Left lobe of liver (tissue), 2 donors: ENCODE measurements around the gene PPP1R15A. TPM values are rescaled to one million over a fixed set of nuclear protein-coding genes. Genes with fewer than 3 reads are reported as not detected.
"Not testable (repeated sequence)": the region's sequence is repeated elsewhere in the genome, so short reads cannot be mapped to it uniquely, and the experiment has no call there.

Experiments used
- ATAC-seq: fragments of 200-7000 bp; cut with Tn5 transposase; one replicate; pipeline ENCODE4 v1.9.1; 2020; ENCODE audit warnings: mild to moderate bottlenecking, moderate library complexity
- DNase-seq: peaks from one replicate; pipeline ENCODE4 v3.0.0-alpha.2; 2020; ENCODE audit warnings: low spot score
- total RNA-seq: library from RNA; stranded (reverse); gene quantifications from one replicate; pipeline ENCODE4 v1.2.1, GENCODE V29; 2021
- donor health status: DM: no; HTN: no; CAD: no; lungs with moderate emphysema.
- donor health status: DM: no; HTN: yes; CAD: no.

The PPP1R15A gene
- total RNA-seq, 1 donor from 2014 or later, result 5.7 TPM

DNA sequence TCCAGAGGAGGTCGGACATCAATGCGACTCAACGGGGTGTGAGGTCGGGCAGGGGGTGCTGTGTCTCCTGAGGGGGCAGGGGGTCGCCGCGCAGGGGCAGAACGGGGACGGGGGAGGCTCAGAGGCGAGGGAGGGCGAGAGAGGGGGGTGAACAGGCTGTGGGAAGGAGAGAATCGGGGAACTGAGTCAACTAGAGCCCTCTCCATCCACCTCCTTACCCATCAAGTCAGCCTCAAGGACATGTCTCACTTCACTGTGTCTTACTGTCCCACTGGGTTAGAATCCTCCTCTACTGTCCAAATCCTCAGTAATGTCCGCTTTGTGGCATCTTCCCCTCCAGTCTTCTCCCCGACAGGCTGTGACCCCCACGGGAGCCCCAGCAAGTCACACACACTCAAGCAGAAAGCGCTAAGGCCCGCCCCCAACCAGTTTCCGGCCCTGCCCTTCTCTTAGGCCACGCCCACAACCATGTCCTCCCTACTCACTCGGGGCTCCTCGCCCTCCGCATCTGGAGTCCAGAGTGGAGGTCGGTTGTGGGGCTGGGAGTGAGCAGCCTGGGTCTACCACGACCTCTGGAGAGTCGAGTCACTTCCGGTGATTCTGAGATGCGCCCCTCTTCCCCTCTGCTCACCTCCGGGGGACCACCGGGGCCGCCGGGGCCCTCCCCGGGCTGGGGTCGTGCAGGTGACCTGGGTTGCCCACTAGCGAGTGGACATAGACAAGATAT is 13.1 kb upstream of the PPP1R15A start:
- peak; percentile 15 for ATAC-seq

DNA sequence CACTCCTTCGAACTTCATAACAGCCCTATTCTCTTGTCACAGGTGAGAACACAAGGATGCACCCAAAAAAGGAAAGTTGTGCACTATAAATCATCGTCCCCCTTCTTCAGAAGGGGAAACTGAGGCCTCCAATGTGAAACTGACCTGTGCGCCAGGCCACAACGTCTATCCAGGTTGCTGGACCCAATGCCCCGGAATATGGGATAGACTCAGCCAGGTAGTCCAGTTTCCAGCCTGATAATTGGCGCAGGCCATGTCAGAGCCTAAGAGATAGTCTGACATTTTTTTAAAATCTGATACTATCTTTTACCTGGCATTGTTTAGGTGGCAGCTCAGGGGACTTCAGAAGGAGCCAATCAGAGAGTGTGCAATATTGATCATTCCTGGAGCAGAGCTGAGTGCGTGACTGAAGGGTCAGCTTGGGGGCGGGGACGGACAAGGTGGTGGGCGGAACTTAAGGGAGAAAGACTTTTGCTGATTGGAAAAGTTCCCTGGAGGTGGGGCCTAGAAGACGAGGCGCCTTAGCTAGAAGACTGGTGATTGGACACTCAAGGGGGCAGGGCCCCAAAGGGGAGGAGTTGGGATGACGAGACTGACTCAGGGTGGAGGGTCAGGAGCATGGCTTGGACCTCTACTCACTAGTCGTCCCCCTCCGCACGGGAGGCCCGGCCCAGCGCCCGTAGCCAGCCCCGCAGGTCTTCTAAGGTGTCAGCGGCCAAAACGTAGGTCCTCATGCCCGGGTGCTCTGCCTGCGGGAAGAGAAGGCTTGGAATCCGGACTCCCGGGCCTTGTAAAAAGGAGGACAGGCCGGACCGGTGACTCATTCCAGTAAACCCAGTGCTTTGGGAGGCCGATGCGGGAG is 12.3 kb upstream of the PPP1R15A start:
- DNase-seq (peak; percentile 67), ATAC-seq (peak; percentile 83)

More for the DNA sequence above, 13.1 kb upstream of the PPP1R15A start:
- no peak for DNase-seq

DNA sequence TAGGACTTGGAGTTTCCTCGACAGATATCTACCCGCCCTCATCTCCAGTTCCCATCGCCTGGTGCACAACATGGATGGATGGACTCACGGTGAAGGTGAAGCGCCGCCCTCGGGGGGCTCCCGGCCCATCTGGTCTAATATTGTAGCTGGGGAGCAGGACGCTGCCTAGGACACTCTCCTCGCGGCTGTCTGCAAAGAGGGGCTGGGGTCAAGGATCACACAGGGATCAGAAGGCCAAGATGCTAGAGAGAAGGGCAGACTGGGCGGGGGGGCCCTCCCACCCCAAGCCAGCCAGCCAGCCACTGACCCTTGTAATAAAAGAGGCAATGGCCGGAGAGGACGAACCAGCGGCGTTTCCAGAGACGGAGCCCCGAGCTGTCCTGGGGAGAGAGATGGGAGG is 10.9 kb upstream of the PPP1R15A start:
- ATAC-seq, result no peak
- DNase-seq, result no peak

DNA sequence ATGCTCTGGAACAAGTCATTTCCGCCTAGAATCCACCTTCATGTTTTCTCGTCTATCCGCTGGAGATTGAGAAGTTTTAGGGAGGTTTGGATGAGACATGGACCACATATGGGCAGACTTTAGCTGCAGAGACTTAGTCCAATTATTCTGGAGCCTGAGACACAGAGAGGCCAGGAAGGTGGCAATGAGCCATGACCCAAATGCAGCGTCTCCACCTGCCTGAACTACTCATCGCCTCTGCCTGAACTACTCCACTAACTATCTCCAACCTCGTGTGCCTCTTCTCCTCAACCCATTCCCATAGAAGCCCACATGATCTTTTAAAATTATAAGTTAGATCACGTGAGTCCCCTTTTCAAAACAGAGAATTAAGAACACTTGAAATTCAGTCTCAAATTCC is 9.4 kb upstream of the PPP1R15A start:
- no peak for ATAC-seq
- no peak for DNase-seq

DNA sequence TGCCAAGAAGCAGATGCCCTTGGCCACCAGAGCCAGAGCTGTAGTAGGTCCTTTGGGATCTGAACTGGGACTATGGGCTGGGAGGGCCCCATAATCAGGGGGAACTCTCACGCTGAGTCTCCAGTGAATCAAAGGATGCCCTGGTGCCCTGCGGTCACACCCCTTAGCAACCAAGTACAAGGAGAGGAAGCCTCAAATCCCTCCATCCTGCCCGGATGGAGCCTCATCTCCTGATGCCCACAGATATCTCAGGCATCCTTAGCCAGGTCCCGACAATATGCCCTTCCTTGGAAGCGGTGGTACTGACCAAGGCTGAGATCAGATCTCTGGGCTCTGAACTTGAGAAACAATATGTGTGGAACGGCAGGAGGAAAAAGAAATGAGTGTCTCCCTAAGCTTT is 5.5 kb upstream of the PPP1R15A start:
- no peak for ATAC-seq
- DNase-seq, result no peak

DNA sequence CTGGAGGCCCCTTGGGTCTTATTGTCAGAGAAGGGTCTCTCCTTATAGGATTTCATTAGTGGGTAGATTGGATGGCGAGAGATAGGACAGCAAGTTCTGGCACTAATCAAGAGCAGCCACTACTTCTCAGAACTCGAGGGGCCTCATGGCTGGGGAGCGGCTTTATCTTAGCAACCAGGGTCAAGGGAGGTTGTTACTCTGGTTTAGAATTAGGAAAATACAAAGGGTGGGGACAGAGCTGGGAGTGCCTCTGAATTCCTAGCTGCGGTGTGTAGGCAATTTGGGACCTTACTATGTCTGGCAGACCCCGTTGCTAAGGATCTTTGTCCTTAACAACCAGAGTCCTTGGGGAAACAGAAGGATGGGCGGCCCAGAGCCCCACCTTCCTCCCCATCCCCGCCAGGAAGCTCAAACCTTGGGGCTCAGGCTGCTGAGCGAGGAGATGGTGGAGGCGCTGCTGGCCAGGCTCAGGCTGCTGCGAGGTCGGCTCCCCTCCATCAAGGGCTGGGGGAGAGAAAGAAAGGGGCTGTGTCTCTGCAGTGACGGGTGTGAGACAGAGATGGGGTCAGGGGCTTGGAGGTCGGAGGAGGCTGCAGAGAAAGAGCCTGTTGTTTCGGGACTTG is 5.0 kb upstream of the PPP1R15A start:
- DNase-seq (no peak), ATAC-seq (no peak)

DNA sequence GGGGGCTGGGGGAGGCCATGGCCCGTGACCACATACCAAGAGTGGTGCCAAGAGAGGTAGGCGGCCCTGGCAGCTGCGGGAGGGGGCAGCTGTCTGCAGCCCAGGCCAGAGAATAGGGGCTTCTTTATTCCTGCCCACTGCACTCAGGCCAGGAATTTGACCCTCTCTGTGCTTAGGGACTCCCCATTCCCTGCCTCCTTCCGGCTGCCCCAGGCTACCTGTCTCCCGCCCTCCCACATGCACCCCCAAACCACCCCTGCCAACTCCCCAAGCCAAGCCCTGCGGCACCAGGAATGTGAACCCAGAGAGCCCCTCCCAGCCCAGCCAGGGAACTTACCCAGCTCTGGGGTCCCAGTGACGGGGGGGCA is 4.5 kb upstream of the PPP1R15A start:
- DNase-seq (no peak), ATAC-seq (no peak)

DNA sequence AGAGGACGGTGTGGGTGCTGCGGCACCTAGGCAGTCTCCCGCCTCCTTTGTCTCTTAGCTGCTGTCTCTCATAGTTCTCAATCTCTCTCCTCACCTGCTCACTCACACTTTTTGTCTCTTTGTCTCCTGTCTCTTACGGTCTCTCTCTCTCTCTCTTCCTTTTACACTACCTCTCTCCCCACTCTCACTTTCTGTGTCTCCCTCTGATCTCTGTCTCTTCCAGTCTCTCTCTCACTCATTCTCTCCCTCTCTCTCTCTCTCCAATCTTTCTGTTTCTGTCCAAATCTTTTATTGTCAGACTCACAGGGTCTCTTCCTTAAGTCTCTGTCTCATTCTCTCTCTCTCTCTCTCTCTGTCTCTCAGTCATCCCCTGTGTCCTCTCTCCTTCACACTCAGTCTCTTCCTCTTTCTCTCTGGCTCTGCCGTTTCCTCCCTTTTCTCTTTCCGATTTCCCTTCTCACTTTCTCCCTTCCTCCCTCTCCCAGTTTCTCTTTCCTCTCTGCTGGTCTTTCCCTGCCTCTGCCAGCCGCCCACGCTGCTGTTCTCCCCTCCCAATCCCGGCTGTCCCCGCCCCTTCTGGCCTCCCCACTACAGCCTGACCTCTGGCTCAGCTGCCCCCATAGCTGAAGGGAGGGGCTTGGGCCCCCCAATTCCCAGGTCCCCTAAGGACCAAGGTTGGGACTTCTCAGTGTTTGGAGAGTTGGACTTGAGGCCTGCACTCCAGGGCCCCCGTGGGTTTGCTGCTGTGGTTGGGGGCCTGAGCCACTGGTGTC is 3.9 kb upstream of the PPP1R15A start, which contains the start of gene PLEKHA4:
TSS of gene PLEKHA4 (minus strand) at position 504 of the 773 bp plus-strand sequence. CDS start 997 bp downstream, outside the sequence.
- DNase-seq (peak; percentile 74), ATAC-seq (peak; percentile 59)

DNA sequence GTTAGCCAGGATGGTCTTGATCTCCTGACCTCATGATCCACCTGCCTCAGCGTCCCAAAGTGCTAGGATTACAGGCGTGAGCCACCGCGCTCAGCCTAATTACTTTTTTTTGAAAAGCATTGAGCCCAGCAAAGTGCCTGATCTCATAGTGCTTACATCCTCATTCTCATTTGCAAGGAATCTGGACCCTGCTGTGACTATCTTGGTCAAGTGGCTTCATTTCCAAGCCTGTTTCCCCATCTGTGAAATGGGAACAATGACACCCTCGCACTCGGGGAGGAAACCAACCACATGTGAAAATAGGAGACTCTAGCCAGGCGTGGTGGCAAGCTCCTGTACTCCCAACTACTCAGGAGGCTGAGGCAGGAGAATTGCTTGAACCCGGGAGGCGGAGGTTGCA is 2.2 kb upstream of the PPP1R15A start:
- ATAC-seq, result no peak
- DNase-seq, result no peak

DNA sequence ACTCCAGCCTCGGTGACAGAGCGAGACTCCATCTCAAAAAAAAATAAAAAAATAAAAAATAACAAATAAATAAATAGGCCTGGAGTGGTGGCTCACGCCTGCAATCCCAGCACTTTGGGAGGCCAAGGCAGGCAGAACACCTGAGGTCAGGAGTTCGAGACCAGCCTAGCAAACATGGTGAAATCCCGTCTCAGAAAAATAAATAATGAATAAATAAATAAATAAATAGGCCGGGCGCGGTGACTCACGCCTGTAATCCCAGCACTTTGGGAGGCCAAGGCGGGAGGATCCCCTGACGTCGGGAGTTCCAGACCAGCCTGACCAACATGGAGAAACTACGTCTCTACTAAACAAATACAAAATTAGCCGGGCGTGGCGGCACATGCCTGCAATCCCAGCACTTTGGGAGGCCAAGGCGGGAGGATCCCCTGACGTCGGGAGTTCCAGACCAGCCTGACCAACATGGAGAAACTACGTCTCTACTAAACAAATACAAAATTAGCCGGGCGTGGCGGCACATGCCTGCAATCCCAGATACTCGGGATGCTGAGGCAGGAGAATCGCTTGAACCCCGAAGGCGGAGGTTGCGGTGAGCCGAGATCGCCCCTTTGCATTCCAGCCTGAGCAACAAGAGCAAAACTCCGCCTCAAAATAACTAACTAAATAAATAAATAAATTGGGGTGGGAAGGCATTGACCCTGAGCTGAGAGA is 595 bp upstream of the PPP1R15A start:
- ATAC-seq, DNase-seq: not testable (repeated sequence)

DNA sequence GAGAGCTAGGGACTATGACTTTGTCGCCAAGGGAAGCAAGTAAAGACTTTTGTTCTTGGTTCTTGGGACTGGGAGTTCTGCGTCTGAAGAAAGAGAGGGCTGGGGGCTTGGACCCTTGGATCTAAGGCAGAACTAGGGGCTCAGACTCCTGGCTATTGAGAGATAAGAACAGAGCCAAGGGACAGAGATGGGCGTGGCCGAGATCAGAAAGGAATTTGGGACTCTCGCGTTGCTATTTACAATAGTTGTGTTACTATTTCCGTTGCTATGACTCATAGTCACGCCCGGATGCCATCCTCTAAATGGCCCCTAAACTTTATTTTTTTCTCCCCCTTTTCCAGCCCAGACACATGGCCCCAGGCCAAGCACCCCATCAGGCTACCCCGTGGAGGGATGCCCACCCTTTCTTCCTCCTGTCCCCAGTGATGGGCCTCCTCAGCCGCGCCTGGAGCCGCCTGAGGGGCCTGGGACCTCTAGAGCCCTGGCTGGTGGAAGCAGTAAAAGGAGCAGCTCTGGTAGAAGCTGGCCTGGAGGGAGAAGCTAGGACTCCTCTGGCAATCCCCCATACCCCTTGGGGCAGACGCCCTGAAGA is 759 bp downstream of the PPP1R15A start:
- ATAC-seq (peak; percentile 52), DNase-seq (peak; percentile 76)

DNA sequence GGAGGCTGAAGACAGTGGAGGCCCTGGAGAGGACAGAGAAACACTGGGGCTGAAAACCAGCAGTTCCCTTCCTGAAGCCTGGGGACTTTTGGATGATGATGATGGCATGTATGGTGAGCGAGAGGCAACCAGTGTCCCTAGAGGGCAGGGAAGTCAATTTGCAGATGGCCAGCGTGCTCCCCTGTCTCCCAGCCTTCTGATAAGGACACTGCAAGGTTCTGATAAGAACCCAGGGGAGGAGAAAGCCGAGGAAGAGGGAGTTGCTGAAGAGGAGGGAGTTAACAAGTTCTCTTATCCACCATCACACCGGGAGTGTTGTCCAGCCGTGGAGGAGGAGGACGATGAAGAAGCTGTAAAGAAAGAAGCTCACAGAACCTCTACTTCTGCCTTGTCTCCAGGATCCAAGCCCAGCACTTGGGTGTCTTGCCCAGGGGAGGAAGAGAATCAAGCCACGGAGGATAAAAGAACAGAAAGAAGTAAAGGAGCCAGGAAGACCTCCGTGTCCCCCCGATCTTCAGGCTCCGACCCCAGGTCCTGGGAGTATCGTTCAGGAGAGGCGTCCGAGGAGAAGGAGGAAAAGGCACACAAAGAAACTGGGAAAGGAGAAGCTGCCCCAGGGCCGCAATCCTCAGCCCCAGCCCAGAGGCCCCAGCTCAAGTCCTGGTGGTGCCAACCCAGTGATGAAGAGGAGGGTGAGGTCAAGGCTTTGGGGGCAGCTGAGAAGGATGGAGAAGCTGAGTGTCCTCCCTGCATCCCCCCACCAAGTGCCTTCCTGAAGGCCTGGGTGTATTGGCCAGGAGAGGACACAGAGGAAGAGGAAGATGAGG is 1.5 kb downstream of the PPP1R15A start:
- ATAC-seq (no peak), DNase-seq (no peak)

DNA sequence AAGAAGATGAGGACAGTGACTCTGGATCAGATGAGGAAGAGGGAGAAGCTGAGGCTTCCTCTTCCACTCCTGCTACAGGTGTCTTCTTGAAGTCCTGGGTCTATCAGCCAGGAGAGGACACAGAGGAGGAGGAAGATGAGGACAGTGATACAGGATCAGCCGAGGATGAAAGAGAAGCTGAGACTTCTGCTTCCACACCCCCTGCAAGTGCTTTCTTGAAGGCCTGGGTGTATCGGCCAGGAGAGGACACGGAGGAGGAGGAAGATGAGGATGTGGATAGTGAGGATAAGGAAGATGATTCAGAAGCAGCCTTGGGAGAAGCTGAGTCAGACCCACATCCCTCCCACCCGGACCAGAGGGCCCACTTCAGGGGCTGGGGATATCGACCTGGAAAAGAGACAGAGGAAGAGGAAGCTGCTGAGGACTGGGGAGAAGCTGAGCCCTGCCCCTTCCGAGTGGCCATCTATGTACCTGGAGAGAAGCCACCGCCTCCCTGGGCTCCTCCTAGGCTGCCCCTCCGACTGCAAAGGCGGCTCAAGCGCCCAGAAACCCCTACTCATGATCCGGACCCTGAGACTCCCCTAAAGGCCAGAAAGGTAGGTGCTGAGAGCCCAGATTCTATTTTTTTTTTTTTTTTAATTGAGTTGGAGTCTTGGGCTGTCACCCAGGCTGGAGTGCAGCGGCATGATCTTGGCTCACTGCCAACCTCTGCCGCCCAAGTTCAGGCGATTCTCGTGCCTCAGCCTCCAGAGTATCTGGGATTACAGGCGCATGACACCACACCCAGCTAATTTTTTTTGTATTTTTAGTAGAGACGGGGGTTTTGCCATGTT is 2.3 kb downstream of the PPP1R15A start:
- DNase-seq, result no peak

DNA sequence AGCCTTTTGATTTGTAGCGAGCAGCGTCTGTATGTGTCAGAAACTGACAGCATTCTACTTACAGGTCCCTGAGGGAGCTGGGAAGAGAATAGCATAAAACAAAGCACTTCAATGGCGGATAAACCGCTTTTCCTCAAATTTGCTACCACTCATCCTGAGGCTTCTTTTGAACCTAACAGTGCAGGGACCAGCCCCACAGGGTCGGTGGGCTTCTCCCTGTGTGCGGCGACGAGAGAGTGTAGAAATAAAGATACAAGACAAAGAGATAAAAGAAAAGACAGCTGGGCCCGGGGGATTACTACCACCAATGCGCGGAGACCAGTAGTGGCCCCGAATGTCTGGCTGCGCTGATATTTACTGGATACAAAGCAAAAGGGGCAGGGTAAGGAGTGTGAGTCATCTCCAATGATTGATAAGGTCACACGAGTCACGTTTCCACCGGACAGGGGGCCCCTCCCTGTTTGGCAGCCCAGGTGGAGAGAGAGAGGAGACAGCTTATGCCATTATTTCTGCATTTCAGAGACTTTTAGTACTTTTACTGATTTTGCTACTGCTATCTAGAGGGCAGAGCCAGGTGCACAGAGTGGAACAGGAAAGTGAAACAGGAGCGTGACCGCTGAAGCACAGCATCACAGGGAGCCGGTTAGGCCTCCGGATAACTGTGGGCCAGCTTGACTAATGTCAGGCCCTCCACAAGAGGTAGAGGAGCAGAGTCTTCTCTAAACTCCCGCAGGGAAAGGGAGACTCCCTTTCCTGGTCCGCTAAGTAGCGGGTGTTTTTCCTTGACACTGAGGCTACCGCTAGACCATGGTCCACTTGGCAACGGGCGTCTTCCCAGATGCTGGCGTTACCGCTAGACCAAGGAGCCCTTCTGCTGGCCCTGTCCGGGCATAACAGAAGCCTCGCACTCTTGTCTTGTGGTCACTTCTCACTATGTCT is 4.1 kb downstream of the PPP1R15A start:
- DNase-seq, ATAC-seq: not testable (repeated sequence)

More for the DNA sequence above, 2.3 kb downstream of the PPP1R15A start:
- ATAC-seq, result no peak

DNA sequence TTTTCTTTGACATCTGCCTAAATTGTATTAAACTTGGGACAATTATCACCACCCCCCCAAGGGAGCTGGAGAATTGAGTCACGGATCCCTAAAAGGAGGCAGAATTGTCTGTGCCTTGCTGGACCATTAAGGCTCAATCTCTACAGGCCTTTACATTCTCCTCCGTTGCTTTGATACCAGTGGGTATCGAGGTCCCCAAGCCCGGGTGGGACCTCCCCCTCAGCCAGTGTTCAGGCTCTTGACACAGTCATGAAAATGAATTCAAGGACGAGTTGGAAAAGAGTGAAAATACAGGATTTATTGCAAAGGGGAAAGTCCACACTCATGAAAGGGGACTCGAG is 5.6 kb downstream of the PPP1R15A start:
- no peak for ATAC-seq
- no peak for DNase-seq

DNA sequence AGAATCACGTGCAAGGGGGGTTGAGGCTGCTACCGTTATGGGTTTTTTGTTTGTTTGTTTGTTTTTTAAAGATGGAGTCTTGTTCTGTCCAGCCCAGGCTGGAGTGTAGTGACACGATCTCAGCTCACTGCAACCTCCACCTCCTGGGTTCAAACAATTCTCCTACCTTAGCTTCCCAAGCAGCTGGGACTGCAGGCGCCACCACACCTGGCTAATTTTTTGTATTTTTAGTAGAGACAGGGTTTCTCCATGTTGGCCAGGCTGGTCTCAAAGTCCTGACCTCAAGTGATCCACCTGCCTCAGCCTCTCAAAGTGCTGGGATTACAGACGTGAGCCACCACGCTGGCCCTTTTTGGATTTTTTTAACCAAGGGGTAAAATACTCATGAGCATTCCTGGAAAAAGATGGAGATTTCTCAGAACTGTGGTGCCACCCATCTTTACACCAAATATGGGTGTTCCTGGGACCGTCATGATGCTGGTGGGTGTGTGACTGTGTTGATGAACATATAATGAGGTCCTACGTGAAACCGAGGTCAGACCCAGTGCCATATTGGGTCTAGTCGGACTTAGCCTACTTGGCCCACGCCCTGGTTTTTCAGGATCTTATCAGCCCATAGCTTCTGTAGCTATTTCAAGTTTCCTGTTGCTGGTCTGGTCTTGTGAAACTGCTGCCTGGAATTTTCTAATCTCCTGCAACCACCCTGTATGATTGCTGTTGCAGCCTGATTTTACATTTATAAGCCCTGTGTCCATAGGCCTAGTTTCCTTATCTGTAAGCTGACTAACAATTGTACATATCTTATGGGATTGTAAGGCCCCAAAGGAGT is 6.2 kb downstream of the PPP1R15A start:
- no peak for ATAC-seq

More for the DNA sequence above, 6.2 kb downstream of the PPP1R15A start:
- no peak for DNase-seq
